NCI-H146 (cell line): ENCODE data around the gene EEF1AKMT2.
A peak's percentile ranks its signal among the peaks of the same experiment; 100 is the strongest.
"Not testable (repeated sequence)": the region's sequence is repeated elsewhere in the genome, so short reads cannot be mapped to it uniquely, and the experiment has no call there.

ENCODE experiments used
- DNase-seq: peaks from one replicate; lab custom pipeline; 2025; lab: John Stamatoyannopoulos, UW

The EEF1AKMT2 gene

GRCh38 chr10:124755581-124755980 lies 36.1 kb downstream of the EEF1AKMT2 start:
- DNase-seq = no peak

DNA sequence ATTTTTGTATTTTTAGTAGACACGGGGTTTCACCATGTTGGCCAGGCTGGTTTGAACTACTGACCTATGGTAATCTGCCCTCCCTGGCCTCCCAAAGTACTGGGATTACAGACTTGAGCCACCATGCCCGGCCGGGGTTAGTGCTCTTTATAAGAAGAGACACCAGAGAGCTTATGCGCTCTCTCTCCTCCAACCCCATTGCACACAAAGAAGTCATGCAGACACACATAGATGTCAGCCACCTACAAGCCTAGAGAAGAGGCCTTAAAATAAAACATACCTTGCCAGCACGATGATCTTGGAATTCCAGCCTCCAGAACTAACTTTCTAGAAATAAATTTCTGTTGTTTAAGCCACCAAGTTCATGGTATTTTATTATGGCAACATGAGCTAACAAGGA lies 37.5 kb downstream of the EEF1AKMT2 start:
- no peak for DNase-seq

- DNase-seq = no peak
Measured at GRCh38 chr10:124748953-124749645, 42.6 kb downstream of the EEF1AKMT2 start.

DNA sequence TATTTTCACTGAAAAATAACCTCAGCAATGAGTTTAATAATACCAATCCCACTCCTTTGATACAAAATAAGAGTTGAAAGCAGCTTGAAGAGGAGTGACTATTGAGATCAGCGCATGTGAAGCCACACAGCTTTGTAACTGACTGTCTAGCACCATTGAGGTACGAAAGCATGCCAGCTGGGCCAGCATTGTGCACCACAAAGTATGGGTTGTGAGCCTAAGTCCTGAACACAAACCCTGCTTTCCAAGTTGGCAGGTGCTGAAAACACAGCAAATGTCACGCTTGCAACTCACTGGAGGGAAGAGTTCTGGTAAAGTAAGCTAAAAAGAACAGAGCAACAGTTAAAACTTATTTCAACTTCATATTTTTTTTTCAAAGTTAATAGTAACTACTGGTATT lies 43.5 kb downstream of the EEF1AKMT2 start:
- no peak for DNase-seq

GRCh38 chr10:124747745-124748144 lies 43.9 kb downstream of the EEF1AKMT2 start:
- no peak for DNase-seq

DNA sequence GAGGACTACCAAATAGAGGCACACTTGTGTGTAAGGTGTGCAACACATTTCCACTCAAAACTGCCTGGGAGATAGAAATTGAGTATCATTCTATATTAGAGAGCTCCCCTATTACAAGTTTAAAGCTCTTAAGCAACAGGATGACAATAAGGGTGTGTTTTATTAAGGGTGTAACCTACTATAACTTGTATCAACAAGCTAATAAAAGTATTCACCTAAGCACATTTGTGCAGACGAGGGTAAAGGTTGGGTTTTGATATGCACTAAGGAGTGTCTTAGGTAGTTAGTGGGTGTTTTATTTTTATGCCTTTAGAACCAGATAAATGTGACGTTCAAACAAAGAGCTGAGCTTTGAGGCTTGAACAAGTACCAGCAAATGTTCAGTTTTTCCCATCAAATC lies 44.7 kb downstream of the EEF1AKMT2 start:
- no peak for DNase-seq

- DNase-seq = not testable (repeated sequence)
Measured at GRCh38 chr10:124746447-124746846, 45.2 kb downstream of the EEF1AKMT2 start.

DNA sequence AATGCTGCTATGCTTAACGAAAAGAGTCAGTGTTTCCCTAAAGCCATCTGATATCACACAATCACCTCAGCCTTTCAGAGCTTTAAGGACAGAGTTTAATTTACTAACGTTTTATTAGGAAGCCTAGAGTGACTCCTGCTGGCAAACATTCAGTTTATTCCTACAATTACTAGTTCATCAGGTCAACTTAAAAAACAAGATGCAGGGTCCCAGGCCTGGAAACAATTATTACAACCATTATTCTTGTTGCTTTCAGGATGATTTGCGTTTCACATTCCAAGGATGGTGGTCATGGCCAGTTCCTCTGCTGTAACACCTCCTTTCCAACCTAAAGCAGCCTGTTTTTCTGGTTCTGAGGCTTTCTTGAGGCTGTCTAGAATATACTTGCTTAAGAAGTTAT lies 46.0 kb downstream of the EEF1AKMT2 start:
- DNase-seq = peak; percentile 32

- no peak for DNase-seq
Measured at GRCh38 chr10:124745252-124745651, 46.4 kb downstream of the EEF1AKMT2 start.

GRCh38 chr10:124744102-124745050 lies 47.3 kb downstream of the EEF1AKMT2 start, which contains the start of gene FAM53B:
FAM53B (minus strand) TSS chr10:124744378; CDS start chr10:124706713, 37,665 bp downstream.
- DNase-seq = peak; percentile 70

DNA sequence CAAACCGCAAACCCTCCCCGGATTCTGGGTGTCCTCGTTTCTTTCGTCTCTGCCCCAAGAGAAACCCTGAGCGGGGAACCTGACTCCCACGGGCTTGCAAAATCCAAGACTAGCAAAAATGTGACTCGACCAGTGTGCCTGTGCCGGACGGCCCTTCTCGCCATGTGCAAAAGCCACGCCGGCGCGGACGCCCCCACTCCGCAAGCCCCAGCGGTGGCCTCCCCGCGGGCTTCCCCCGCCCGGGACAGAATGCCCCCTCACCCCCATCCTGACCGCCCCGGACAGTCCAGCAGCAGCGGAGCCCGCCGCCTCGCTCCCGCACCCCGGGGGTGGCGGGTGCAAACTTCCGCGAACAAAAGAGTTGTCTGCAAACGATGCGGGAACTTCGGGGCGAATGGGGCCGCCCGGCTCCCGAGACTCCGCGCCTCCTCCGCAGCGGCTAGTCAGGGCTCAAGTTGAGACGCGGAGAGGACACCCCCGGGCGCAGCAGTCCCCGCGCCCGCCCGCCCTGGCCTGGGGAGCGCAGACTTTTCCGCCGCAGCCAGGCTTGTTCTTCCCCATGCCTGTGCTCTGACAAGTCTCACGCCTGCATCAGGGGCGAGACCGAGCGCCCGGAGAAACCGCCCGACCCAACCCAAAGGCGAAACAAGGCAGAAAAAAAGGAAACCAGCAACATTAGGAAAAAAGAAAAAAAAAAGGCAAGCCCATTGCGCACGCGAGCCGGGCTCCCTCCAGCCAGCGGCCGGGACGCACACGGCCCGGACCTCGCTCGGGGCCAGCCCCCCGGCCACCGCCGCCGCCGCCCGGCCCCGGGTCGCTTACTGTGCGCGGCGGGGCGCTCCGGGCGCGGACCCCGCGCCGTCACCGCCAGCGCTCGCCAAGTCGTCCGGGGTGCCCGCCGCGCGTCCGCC lies 48.2 kb downstream of the EEF1AKMT2 start:
- DNase-seq = peak; percentile 45

DNA sequence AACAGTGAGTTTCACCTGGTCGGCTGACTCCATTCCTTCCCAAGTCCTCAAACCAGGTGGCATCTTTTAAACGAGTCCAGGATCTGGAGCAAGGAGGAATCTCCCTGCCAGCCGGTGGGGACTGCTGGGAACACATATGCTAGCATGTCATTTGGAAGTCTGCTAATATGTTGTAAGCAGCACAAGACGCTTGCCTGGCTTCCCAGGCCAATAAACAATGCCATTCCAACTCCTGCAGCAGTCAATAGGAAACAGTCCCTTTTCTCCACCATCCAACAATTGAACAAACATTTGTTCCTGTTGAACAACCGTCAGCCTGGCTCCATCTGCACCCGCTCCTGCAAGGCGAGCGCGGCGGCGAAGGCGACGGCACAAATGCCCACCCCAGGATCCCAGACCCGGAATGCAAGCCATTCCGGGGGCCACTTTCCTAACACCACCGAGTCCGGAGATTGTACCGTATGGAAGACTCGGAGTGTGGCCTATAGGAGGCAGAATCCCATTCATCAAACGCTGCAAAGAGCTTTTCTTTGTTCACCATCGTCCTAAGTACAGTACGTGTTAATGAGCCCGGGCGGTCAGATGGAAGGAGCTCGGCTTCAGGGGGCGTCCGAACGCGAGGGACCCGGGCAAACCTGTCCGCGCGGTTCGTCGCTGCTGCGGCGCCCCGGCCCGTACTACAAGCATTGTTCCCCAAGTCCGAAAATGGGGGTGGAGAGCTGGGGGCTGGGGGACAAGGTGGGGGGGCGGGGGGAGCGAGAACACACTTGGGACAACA lies 49.1 kb downstream of the EEF1AKMT2 start:
- DNase-seq = peak; percentile 61

- DNase-seq = no peak
Measured at GRCh38 chr10:124741922-124742412, 49.7 kb downstream of the EEF1AKMT2 start.

GRCh38 chr10:124741281-124741921 lies 50.3 kb downstream of the EEF1AKMT2 start:
- peak; percentile 65 for DNase-seq

GRCh38 chr10:124740369-124741280 lies 51.1 kb downstream of the EEF1AKMT2 start:
- no peak for DNase-seq

DNA sequence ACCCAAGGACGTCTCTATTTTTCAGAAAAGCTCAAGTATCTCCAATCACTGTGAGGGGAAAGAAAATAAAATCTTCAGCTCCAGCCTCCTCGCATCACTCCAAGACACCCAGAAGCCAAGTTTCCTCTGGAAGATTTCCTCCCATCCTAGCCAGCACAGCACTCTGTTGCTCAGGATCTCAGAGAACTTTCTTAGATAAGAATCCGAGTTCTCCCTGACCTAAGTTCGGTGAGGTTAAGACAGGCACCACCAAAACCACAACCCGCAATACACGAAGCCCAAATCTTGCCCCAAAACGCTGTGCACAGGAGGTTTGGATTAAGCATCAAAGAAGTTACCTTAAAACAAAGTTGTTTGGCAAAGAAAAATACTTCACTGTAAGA lies 51.7 kb downstream of the EEF1AKMT2 start:
- no peak for DNase-seq

- DNase-seq = no peak
Measured at GRCh38 chr10:124739119-124739921, 52.4 kb downstream of the EEF1AKMT2 start.

DNA sequence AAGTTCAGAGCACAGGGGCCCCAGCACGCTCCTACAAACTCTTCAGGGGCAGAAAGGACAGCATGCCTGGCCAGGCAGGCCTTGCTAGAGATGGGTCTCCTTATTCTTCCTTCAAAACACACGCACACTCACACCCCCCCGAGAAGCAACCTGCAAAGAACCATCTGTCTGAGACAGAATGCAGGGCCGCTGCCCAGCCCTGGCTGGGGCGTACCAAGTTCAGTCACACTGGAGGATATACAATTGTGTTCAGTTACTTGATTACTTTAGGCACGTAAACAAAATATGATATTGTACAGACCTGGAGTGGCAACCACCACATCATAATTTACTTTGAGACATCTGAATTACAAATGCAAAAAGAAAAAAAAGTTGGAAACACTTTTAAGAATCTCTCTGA lies 53.2 kb downstream of the EEF1AKMT2 start:
- no peak for DNase-seq

DNA sequence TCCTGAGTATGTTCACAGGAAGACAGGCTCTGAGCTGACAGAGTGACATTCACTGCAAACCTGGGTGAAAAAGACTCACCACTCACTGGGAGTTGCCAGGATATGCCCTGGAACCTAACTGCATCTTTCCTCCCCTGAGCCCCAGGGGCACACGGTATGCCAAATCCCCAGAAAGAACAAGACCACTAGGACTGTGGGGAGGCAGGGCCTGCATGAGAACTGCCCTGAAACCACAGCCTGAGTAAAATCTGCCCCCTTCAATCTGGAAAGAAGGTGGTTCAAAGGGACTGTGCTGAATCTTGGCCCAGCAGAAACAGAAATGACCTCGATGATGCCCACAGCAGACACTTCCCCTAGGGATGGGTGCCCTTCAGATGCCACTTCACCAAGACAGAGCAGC lies 54.0 kb downstream of the EEF1AKMT2 start:
- DNase-seq = no peak
